GM18951 (cell line): ENCODE data around the gene TNK2.
A peak's percentile ranks its signal among the peaks of the same experiment; 100 is the strongest.

ENCODE experiments used
- POLR2A ChIP-seq: IDR thresholded peaks from 4 replicates; pipeline ENCODE4 v1.6.1; 2011; ENCODE audit warnings: mild to moderate bottlenecking; ENCODE audit not compliant: insufficient read length, insufficient read depth; ENCODE audit errors: extremely low read depth
- in situ Hi-C: fragments of 300-500 bp; cut with MboI; formaldehyde crosslinking; loops from one replicate; pipeline ENCODE4 v1.12.0; 2022; ENCODE audit warnings: low sequenced_read_pairs, mixed read lengths, inconsistent platforms; ENCODE audit not compliant: unreplicated experiment

TNK2 gene

GRCh38 chr3:195899701-195900435 lies 8.5 kb downstream of the TNK2 start:
- in situ Hi-C loops, result no loop called here
- no peak for TF ChIP-seq POLR2A

GRCh38 chr3:195897853-195898415 lies 10.4 kb downstream of the TNK2 start:
- in situ Hi-C loops, result no loop called here
- TF ChIP-seq POLR2A, result no peak

- in situ Hi-C loops, result no loop called here
- no peak for TF ChIP-seq POLR2A
These were observed 11.1 kb downstream of the TNK2 start for GRCh38 chr3:195897081-195897852.

- no peak for TF ChIP-seq POLR2A
- in situ Hi-C loops, result no loop called here
These were observed 11.8 kb downstream of the TNK2 start for GRCh38 chr3:195896361-195897080.

GRCh38 chr3:195895861-195896360 lies 12.4 kb downstream of the TNK2 start:
- TF ChIP-seq POLR2A, result peak; percentile 65

GRCh38 chr3:195895078-195895860 lies 13.1 kb downstream of the TNK2 start:
- TF ChIP-seq POLR2A, result no peak
- in situ Hi-C loops, result no loop called here

More at GRCh38 chr3:195895861-195896360, 12.4 kb downstream of the TNK2 start:
- in situ Hi-C loops, result no loop called here

- TF ChIP-seq POLR2A, result no peak
- in situ Hi-C loops, result no loop called here
These were observed 14.4 kb downstream of the TNK2 start for GRCh38 chr3:195893916-195894465.

GRCh38 chr3:195893516-195893915 lies 14.8 kb downstream of the TNK2 start:
- TF ChIP-seq POLR2A, result no peak
- in situ Hi-C loops, result no loop called here

- no peak for TF ChIP-seq POLR2A
- in situ Hi-C loops, result no loop called here
These were observed 15.3 kb downstream of the TNK2 start for GRCh38 chr3:195893044-195893395.

GRCh38 chr3:195892105-195893043 lies 16.0 kb downstream of the TNK2 start:
- no peak for TF ChIP-seq POLR2A
- in situ Hi-C loops, result no loop called here

GRCh38 chr3:195891431-195892104 lies 16.8 kb downstream of the TNK2 start:
- in situ Hi-C loops, result no loop called here
- TF ChIP-seq POLR2A, result no peak
